GM18498 (cell line): ENCODE measurements around the gene TNFRSF8.
A peak's percentile ranks its signal among the peaks of the same experiment; 100 is the strongest.

Source experiments
- ATAC-seq: cut with Tn5 transposase; IDR thresholded peaks from one replicate; pipeline ENCODE4 v1.9.1; 2021; ENCODE audit warnings: mild to moderate bottlenecking, moderate library complexity; ENCODE audit not compliant: unreplicated experiment

The TNFRSF8 gene

GRCh38 chr1:12059722-12060464, 3.2 kb upstream of the TNFRSF8 start:
- no peak for ATAC-seq

GRCh38 chr1:12060500-12060899, 2.6 kb upstream of the TNFRSF8 start:
- no peak for ATAC-seq

- no peak for ATAC-seq
These were observed 1.2 kb downstream of the TNFRSF8 start for GRCh38 chr1:12064073-12064969.

- no peak for ATAC-seq
These were observed 2.8 kb downstream of the TNFRSF8 start for GRCh38 chr1:12065872-12066271.

- ATAC-seq = no peak
These were observed 5.1 kb downstream of the TNFRSF8 start for GRCh38 chr1:12067900-12068821.

- no peak for ATAC-seq
These were observed 6.6 kb downstream of the TNFRSF8 start for GRCh38 chr1:12069623-12070244.

- ATAC-seq = no peak
These were observed 8.8 kb downstream of the TNFRSF8 start for GRCh38 chr1:12071892-12072291.

- ATAC-seq = no peak
These were observed 9.6 kb downstream of the TNFRSF8 start for GRCh38 chr1:12072741-12073140.

GRCh38 chr1:12073796-12074195, 10.7 kb downstream of the TNFRSF8 start:
- ATAC-seq = no peak

GRCh38 chr1:12075195-12076114, 12.4 kb downstream of the TNFRSF8 start:
- ATAC-seq = no peak

GRCh38 chr1:12076425-12077005, 13.4 kb downstream of the TNFRSF8 start:
- no peak for ATAC-seq

- no peak for ATAC-seq
These were observed 15.5 kb downstream of the TNFRSF8 start for GRCh38 chr1:12078575-12078937.

- ATAC-seq = peak; percentile 58
These were observed 16.1 kb downstream of the TNFRSF8 start for GRCh38 chr1:12078938-12079861.

- no peak for ATAC-seq
These were observed 17.1 kb downstream of the TNFRSF8 start for GRCh38 chr1:12080156-12080555.

- no peak for ATAC-seq
These were observed 17.9 kb downstream of the TNFRSF8 start for GRCh38 chr1:12080773-12081556.

- no peak for ATAC-seq
These were observed 18.7 kb downstream of the TNFRSF8 start for GRCh38 chr1:12081648-12082396.

- ATAC-seq = no peak
These were observed 19.9 kb downstream of the TNFRSF8 start for GRCh38 chr1:12082988-12083387.
